Right lobe of liver (tissue), 6 donors: ENCODE data around the gene ARL4A. TPM values are rescaled to one million over a fixed set of nuclear protein-coding genes. Genes with fewer than 3 reads are reported as not detected.

Experiments used
- ATAC-seq, 4 donors: fragments of 200-7000 bp; cut with Tn5 transposase; one replicate each; pipeline ENCODE4 v1.9.1; 2020; ENCODE audit warnings: mild to moderate bottlenecking in 4 of 4, moderate library complexity in 4 of 4
- DNase-seq, 3 donors: peaks; one replicate each; pipeline ENCODE4 v3.0.0-alpha.2; 2020
- H3K27ac ChIP-seq, 3 donors: fragments of 200-600 bp; one replicate each; pipeline ENCODE4 v1.8.0; 2022
- H3K27me3 ChIP-seq, 2 donors: fragments of 200-600 bp; one replicate each; pipeline ENCODE4 v1.8.0; 2022
- H3K36me3 ChIP-seq, 4 donors: fragments of 200-600 bp; sonication (generic) in 1 of 4; one replicate each; pipeline versions ENCODE4 v1.5.1 to v1.8.0; 2017 to 2022; ENCODE audit warnings: control low read depth in 1 of 4
- H3K4me1 ChIP-seq, 4 donors: fragments of 200-600 bp; sonication (generic) in 1 of 4; one replicate each; pipeline versions ENCODE4 v1.5.1 to v1.8.0; 2017 to 2022; ENCODE audit warnings: control low read depth in 1 of 4
- H3K4me3 ChIP-seq, 3 donors: fragments of 200-600 bp; one replicate each; pipeline ENCODE4 v1.8.0; 2022
- H3K9me3 ChIP-seq, 4 donors: fragments of 200-600 bp; sonication (generic) in 1 of 4; one replicate each; pipeline versions ENCODE4 v1.5.1 to v1.8.0; 2017 to 2022; ENCODE audit warnings: control low read depth in 1 of 4
- POLR2A ChIP-seq: fragments of 450-650 bp; IDR thresholded peaks from one replicate; pipeline ENCODE4 v1.6.1; 2017; ENCODE audit warnings: antibody characterized with exemption, mild to moderate bottlenecking
- WGBS: methylation state at CpG from one replicate; pipeline ENCODE4 v1.1.6; 2018; ENCODE audit warnings: low coverage, low lambda C conversion rate; ENCODE audit not compliant: insufficient coverage; ENCODE audit errors: missing lambda C conversion rate; 5-methylcytosine and 5-hydroxymethylcytosine counted together
- intact Hi-C, 2 donors: fragments of 100-400 bp; cut with DNase I; formaldehyde crosslinking; loops; one replicate each; pipeline versions ENCODE4 v1.11.2 to v1.14.1; 2022
- total RNA-seq, 6 experiments: library from RNA; depleted of rRNA in 2 of 6; stranded (reverse); fragments of >200 nt in 2 of 6; fragmentation: NEBNext Ultra II Directional in 3 of 6; extraction: Animal tissue kit (Norgen Biotek cat#: 25700) in 3 of 6; gene quantifications; one replicate each; pipeline versions ENCODE4 v1.1.0 to v1.2.4, GENCODE V29; 2016 to 2023
- TF ChIP-seq, protein P1 (sequence below), 4 donors: fragments of 200-600 bp in 3 of 4; fragments of 450-650 bp in 1 of 4; IDR thresholded peaks; one replicate each; pipeline versions ENCODE4 v1.5.1 to v1.8.0; 2016 to 2022; ENCODE audit warnings: antibody characterized with exemption in 4 of 4, mild to moderate bottlenecking in 2 of 4
- donor health status: DM: no; HTN: yes; CAD: no.
- donor health status: DM: no; HTN: no; CAD: no.
- donor health status: DM: no; HTN: no; CAD: no.
- donor health status: DM: no; HTN: yes; CAD: no.
- donor health status: DM: no; HTN: yes; CAD: no.

Gene ARL4A
- total RNA-seq, 6 experiments from 2014 or later = 4.4 to 19.2 (median 8.3) TPM

DNA sequence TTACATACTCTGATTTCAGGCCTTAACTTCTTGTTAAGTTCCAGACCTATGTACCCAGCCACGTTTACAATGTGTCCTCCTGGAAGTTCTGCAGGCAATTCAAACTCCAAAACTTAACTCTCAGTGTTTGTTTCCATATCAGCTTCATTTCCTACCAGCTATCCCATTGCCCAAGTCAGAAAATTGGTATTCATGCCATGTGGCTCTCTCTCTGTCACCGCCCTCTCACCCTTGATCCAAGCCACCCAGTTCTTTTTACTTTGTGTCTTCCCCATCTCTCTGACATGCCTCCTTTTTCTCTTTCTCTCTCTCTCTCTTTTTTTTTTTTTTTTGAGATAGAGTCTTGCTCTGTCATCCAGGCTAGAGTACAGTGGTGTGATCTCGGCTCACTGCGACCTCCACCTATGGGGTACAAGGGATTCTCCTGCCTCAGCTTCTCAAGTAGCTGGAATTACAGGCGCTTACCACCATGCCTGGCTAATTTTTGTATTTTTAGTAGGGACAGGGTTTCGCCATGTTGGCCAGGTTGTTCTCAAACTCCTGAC lies 33.9 kb downstream of the ARL4A start:
- Histone ChIP-seq H3K36me3 (no peaks in the 10 kb centered on the region), H3K27ac (no peak overlapping the region), H3K27me3 (no peaks in the 10 kb centered on the region), H3K9me3 (no peaks in the 10 kb centered on the region), H3K4me1 (no peaks in the 10 kb centered on the region), H3K4me3 (no peak overlapping the region)
- TF ChIP-seq, protein P1, sequence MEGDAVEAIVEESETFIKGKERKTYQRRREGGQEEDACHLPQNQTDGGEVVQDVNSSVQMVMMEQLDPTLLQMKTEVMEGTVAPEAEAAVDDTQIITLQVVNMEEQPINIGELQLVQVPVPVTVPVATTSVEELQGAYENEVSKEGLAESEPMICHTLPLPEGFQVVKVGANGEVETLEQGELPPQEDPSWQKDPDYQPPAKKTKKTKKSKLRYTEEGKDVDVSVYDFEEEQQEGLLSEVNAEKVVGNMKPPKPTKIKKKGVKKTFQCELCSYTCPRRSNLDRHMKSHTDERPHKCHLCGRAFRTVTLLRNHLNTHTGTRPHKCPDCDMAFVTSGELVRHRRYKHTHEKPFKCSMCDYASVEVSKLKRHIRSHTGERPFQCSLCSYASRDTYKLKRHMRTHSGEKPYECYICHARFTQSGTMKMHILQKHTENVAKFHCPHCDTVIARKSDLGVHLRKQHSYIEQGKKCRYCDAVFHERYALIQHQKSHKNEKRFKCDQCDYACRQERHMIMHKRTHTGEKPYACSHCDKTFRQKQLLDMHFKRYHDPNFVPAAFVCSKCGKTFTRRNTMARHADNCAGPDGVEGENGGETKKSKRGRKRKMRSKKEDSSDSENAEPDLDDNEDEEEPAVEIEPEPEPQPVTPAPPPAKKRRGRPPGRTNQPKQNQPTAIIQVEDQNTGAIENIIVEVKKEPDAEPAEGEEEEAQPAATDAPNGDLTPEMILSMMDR (IDR thresholded peaks at IDR 0.05) = no peak
- no peak for TF ChIP-seq POLR2A
- ATAC-seq = no peak
- intact Hi-C loops = no loop called here
- no peak for DNase-seq
- 87% methylated on average over 5 of the region's 6 CpGs for WGBS

DNA sequence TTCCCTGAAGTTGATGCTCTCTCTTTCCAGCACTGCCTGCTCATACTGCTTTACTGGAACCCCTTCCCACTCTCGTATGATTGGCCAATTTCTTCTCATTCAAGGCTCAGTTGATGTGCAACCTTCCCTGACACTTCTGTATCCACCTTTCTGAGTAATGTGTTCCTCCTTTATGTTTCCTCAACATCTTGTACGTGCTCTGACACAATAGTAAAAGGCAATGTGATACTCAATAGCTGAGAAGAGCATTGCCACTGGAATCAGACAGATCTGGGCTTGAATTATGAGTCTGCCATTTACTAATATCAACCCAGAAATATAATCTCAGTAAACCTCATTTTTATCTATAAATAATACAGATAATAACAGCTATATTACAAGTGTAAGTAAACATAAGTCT lies 34.7 kb downstream of the ARL4A start:
- Histone ChIP-seq H3K4me3 (no peak overlapping the region), H3K4me1 (no peaks in the 10 kb centered on the region), H3K27me3 (no peaks in the 10 kb centered on the region), H3K36me3 (no peaks in the 10 kb centered on the region), H3K9me3 (no peaks in the 10 kb centered on the region), H3K27ac (no peak overlapping the region)
- intact Hi-C loops = no loop called here
- TF ChIP-seq, protein P1 (IDR thresholded peaks at IDR 0.05) = no peak
- TF ChIP-seq POLR2A = no peak
- WGBS = 65% methylated on average over 2 of the region's 2 CpGs
- no peak for ATAC-seq
- DNase-seq = no peak

DNA sequence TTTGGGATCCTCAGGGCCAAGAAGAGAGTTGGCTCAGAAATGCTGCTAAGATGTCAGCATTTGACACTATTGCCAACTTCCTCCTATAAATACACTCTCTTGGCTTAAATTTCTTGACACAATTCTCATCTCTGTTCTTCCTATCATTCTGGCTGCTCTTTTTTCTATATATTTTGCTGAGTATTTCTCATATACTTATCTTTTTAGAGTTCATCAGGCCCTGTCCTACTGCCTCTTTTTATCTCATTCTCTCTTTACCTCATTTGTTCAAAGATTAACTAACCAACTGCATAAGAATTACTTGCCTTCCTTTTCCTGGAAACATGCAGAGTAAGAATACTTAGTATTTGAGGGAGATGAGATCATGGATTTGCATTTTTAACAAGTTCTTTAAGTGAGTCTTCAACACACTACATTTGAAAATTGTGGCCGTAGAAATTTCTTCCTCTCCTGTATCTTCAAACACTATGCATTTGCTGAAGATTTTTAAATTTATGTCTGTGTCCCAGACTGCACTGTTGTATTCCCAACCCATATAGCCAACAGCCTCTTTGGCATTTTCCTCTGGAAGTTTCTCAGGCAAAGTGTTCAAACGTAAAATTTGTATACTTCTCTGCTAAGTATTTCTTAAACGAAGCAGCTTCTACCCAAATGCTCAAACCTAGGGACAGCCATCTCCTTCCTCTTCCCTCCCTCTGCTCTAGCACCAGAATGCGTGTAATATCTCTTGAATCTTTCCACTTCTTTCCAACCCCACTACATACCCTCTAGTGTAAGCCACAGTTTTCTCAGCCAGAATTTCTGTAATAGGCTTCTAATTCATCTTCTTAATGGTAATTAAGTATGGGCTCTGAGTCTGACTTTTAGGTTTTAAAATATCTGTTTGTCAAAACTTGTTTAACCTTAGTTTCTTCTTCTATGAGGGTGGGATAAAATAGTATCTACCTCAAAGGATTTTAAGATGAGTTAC lies 35.5 kb downstream of the ARL4A start:
- Histone ChIP-seq H3K27ac (no peak overlapping the region), H3K4me3 (no peak overlapping the region), H3K4me1 (no peaks in the 10 kb centered on the region), H3K27me3 (no peaks in the 10 kb centered on the region), H3K9me3 (no peaks in the 10 kb centered on the region), H3K36me3 (no peaks in the 10 kb centered on the region)
- ATAC-seq = no peak
- DNase-seq = no peak
- TF ChIP-seq, protein P1 (IDR thresholded peaks at IDR 0.05) = no peak
- TF ChIP-seq POLR2A = no peak
- WGBS = 75% methylated on average over 4 of the region's 4 CpGs
- intact Hi-C loops = no loop called here

DNA sequence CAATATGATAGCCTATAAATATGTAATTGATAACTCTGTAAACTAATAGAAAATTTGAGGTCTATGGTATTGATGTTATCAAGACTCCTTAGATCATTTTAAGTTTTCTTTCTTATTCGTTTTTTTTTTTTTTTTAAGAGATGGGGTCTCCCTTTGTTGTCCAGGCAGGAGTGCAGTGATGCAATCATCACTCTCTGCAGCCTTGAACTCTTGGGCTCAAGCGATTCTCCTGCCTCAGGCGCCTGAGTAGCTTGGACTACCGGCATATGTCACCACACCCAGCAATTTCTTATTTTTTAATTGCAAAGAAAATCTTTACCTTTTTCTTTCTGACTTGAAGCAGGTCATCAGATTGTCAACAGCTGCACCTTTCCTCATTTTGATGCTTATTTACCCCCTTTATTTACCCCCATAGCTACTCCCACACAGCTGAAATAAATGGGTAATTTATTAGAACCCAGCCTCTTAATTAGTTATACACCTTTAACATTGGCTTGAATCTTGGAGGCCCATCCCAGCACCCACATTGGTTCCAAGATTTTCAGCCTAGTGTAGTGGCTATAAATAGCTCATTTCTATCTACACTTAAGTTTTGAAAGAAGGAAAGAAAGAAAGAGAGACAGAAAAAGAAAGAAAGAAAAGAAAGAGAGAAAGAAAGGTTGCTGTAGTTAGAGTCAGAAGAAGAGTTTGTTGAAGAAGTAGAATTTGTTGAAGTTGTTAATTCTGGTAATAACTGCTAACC lies 38.3 kb downstream of the ARL4A start:
- ATAC-seq = no peak
- no peak for TF ChIP-seq POLR2A
- TF ChIP-seq, protein P1 (IDR thresholded peaks at IDR 0.05) = no peak
- intact Hi-C loops = no loop called here
- Histone ChIP-seq H3K36me3 (no peaks in the 10 kb centered on the region), H3K27ac (no peak overlapping the region), H3K4me1 (no peaks in the 10 kb centered on the region), H3K27me3 (no peaks in the 10 kb centered on the region), H3K4me3 (no peak overlapping the region), H3K9me3 (no peaks in the 10 kb centered on the region)
- WGBS = 76% methylated on average over 4 of the region's 4 CpGs
- no peak for DNase-seq
